GM19043 (cell line): ENCODE results near the gene LARP7.
A peak's percentile ranks its signal among the peaks of the same experiment; 100 is the strongest.
"Not testable (repeated sequence)": the region's sequence is repeated elsewhere in the genome, so short reads cannot be mapped to it uniquely, and the experiment has no call there.

Source experiments
- ATAC-seq: cut with Tn5 transposase; IDR thresholded peaks from one replicate; pipeline ENCODE4 v1.9.1; 2021; ENCODE audit warnings: low read depth; ENCODE audit not compliant: unreplicated experiment

The LARP7 gene

DNA sequence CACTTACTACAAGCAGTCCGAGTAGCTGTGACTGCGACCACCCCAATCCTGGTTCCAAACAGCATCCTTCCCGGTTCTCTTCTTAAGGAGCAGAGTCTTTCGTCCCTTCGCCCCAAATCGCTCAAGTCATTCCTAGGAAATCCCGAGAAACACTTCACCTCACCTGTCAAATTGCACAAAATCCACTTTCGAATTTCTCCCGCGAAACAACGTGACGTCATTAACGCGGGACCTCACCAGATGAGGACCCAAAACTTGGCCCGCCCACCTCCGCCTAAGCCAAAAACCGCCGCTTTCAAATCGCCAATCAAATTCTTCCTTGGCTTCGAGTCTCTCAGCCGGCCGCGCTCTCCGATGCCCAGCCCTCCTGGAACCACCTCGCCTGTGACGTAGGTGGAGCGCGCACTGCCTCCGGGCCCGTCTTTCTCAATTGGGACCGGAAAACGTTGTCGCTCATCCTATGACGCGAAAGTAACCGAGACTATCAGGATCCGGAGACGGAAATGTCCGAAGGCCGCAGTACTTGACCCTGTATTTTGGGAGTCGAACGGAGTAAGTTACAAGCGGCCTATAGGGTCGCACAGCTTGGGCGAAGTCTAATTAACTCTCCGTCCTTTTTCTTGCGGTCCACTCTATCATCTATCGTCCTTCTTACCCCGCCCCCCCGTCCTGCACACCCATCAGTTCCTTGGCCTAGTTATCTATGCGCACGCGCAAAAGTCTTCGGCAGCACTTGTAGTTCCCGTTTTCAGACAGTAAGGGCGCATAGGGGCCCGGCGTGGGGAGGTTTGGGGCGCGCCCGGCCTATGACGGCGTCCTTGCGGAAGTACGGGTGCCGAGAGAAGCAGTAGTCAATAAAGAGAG is at the start of gene LARP7, which contains the start of gene ZGRF1:
Gene LARP7 (plus strand): TSS at position 456 of the 864 bp plus-strand sequence. CDS start 7,527 bp downstream, outside the sequence.
Gene ZGRF1 (minus strand): TSS at position 222 of the 864 bp plus-strand sequence. CDS start 3,733 bp downstream, outside the sequence.
- peak; percentile 88 for ATAC-seq

DNA sequence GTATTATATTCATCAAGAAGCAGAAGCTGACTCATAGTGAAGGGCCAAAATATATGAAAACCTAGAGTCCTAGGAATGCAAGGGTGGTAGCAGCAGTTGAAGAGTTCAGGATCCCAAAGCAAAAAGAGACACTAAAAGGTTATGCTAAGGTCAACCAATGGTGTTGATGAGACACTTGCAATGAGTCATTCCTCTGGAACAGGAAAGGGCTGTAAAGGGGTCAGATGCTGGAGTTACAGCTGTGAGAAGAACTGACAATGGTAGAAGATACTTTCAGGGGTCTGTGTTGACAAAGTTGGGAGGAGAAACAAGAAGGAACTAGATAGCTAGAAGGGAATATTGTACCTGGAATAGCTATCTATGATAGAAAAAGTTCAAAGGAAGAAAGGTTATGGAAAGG is 47.7 kb upstream of the LARP7 start:
- no peak for ATAC-seq

- no peak for ATAC-seq
Observed at GRCh38 chr4:112591593-112591992, 45.4 kb upstream of the LARP7 start.

GRCh38 chr4:112592717-112593116 is 44.2 kb upstream of the LARP7 start:
- no peak for ATAC-seq

DNA sequence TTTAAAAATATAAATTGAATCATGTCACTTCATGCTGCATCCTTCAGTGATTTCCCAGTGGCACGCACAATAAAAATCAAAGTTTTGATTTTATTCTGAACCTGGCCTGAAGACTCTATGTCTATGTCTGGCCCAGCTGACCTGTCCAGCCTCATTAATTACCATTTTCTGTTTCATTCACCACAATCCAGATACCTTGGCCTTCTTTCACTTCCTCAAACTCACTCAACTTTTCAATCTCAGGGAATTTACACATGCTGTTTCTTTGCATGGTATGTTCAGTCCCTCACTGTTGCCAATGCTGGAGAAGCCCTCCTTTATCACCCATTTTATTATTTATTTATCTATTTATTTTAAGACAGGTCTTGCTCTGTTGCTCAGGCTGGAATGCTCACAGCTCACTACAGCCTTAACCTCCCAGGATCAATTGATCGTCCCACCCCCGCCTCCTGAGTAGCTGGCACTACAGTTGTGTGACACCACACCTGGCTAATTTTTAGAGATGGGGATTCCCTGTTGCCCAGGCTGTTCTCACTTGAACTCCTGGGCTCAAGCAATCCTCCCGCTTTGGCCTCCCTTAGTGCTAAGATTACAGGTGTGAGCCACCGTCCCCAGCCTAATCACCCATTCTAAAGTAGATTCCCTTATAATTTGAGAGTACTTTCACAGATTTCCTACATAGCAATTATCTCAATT is 43.4 kb upstream of the LARP7 start:
- peak; percentile 69 for ATAC-seq

- ATAC-seq = no peak
Observed at GRCh38 chr4:112594993-112595392, 42.0 kb upstream of the LARP7 start.

DNA sequence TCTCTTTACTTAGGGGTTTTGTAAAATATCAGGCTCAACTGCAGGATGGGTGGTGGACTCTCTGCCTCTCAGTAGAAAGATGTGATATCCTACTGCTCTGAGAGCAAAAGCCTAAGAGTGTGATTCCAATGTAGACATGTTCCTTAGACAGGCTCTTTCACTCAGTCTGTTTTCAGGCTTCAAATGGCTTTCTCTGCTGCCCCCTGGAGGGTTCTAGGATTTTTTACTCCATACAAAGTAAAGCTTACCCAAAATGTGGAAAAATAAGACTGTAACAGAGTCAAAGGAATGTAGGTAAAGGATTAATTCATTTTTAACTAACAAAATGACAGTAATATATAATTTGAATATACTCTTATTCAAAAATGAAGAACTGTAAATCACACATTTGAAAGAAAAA is 32.4 kb upstream of the LARP7 start:
- peak; percentile 68 for ATAC-seq

GRCh38 chr4:112612814-112613213 is 24.1 kb upstream of the LARP7 start:
- not testable (repeated sequence) for ATAC-seq

GRCh38 chr4:112616984-112617383 is 20.0 kb upstream of the LARP7 start:
- ATAC-seq = no peak

DNA sequence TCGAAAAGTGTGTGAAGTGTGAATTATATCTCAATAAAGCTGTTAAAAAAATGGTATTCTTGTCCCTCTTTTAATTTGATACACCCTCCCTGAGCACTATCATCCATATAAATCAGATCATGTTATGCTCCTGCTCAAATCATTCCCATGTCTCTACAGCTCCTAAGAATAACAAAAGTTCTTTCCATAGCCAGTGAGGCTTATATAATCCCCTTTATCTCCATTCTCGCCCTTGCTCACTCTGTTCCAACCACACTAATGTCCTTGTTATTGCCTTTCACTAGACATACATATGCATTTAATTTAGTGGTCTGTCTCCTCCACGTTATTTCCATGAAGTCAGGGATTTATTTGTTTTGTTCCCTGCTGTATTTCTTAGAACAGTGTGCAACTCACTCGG is 10.7 kb upstream of the LARP7 start:
- ATAC-seq = no peak

DNA sequence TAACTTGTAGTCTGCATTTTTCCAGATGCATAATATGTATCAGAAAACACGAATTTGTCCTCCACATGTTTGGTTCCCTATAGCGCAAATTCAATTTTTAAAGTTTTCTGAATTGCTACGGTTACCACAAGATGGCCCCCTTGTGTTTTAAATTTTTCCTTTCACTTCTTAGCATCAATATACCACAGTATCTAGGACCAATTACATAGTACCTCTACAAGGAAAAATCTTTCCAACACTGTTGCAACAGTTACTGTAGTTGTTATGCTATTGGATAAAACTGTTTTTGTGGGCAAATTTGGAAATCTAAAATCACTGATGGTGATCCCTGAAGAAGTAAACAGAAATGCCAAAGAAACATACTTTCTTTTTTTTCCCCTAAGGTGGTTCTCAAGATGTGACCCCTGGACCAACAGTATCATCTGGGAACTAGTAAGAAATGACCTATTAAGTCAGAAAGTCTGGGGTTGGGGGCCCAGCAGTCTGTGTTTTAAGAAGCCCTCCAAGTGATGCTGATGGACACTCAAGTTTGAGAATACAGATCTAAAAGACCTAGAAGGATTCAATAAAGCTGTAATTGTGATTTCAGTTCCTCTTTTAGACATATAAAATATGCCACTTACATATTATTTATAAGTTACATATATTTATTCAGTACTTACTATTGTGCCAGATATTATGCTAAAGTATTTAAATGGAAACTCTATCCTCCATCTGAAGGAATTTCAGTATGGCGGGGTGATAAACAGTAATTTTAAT is 3.3 kb upstream of the LARP7 start:
- ATAC-seq = no peak

GRCh38 chr4:112637552-112637866 is 566 bp downstream of the LARP7 start:
- ATAC-seq = no peak

DNA sequence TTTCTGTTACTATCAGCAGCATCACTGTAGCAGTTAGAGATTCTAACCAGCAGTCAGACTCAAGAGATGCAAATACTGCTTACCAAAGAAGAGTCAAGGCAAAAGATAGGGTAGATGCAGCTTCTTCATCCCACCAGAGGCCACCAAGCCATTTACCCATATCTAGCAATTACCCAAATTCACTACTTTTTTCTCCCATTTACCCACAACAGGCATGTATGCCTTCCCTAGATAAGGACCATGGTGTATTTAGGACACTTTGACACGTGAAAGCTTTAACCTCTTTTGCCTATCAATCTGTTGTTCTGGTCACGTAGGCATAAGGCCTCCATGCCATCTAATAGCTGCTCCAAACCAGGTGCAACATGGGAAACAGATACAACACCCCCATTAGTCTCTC is 5.6 kb downstream of the LARP7 start:
- ATAC-seq = no peak

DNA sequence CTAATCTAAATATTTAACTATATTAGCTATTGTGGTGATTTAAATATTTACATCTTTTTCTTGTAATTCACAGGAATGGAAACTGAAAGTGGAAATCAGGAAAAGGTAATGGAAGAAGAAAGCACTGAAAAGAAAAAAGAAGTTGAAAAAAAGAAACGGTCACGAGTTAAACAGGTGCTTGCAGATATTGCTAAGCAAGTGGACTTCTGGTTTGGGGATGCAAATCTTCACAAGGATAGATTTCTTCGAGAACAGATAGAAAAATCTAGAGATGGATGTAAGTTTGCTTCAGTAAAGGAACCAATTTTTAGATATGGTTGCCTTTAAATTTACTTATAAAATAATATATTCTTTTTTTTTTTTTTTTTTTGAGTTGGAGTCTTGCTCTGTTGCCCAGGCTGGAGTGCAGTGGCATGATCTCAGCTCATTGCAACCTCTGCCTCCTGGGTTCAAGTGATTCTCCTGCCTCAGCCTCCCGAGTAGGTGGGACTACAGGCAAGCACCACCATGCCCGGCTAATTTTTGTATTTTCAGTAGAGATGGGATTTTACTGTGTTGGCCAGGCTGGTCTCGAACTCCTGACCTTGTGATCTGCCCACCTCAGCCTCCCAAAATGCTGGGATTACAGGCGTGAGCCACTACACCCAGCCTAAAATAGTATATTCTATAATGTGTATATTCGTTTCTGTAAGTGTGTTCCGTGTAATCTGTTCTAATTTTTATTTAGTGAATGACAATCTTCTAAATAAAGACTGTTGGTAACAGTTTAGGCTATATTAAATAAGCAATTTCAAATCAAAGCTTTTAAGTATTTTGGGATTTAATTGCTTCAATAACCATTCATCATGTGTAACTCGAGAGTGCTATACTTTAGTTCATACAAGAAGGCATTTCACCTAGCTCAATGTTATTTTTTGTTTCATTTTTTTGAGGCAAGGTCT is 7.9 kb downstream of the LARP7 start:
- not testable (repeated sequence) for ATAC-seq

DNA sequence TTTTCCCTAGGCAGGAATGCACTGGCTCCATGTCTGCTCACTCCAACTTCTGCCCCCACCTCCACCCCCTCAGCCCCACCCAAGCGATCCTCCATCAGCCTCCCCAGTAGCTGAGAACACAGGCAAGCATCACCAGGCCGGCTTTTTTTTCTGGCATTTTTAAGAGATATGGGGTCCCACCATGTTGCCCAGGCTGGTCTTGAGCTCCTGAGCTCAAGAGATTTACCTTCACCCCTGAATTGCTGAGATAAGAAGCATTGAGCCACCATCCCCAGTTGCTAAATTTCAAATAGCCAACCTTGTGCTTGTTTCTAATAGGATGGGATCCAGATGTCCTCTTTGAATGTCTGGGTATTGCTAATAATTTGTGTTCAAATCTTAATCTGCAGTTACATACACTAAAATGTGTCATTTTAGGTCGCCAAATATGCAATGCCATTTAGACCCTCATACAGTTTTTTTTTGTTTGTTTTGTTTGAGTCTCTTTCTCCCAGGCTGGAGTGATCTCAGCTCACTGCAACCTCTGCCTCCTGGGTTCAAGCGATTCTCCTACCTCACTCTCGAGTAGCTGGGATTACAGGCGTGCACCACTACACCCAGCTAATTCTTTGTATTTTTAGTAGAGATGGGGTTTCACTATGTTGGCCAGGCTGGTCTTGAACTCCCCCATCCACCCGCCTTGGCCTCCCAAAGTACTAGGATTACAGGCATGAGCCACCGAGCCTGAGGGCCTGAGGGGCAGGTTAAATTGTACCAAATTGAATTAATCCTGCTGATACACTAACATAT is 8.8 kb downstream of the LARP7 start:
- no peak for ATAC-seq

- no peak for ATAC-seq
Observed at GRCh38 chr4:112646632-112647537, 9.9 kb downstream of the LARP7 start.

DNA sequence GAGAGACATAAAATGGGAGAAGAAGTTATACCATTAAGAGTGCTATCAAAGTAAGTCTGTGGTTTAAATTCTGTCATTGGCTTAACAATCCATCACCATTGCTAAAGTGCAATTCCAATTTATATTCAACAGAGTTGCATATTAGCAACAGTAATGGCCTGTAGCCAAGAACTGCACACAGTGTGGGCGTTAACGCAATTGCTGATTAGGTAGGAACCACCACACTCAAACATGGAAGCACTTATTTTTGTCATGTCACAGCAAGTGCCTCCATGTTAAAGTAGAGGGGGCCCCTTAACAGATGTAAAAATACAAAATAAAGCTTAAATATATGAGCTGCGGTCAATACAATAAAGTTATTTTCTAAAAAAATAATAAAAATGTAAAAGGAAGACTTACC is 10.8 kb downstream of the LARP7 start:
- no peak for ATAC-seq
